ENCODE data around the gene ZHX3.

DNA sequence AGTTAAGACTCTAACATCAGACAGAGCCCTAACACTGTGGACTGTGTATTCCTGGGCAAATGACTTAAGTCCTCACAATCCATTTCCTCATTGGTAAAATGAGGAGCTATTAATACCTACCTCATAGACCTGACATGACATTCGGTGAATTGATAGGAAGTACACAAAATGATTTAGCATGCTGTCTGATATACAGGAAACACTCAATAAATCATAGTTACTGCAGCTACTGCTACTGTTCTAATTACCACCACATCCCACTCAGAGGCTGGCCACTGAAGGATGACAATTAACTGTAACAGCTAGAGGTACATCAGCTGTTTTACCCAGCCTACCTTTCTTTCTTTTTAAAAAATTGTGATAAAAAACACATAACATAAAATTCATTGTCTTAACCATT, 92.4 kb downstream of the ZHX3 start:
- TF ChIP-seq EP300 (IDR thresholded peaks at IDR 0.05): no peak
- TF ChIP-seq, protein P1, sequence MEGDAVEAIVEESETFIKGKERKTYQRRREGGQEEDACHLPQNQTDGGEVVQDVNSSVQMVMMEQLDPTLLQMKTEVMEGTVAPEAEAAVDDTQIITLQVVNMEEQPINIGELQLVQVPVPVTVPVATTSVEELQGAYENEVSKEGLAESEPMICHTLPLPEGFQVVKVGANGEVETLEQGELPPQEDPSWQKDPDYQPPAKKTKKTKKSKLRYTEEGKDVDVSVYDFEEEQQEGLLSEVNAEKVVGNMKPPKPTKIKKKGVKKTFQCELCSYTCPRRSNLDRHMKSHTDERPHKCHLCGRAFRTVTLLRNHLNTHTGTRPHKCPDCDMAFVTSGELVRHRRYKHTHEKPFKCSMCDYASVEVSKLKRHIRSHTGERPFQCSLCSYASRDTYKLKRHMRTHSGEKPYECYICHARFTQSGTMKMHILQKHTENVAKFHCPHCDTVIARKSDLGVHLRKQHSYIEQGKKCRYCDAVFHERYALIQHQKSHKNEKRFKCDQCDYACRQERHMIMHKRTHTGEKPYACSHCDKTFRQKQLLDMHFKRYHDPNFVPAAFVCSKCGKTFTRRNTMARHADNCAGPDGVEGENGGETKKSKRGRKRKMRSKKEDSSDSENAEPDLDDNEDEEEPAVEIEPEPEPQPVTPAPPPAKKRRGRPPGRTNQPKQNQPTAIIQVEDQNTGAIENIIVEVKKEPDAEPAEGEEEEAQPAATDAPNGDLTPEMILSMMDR (IDR thresholded peaks at IDR 0.05): no peak
- TF ChIP-seq POLR2AphosphoS5 (IDR thresholded peaks at IDR 0.05): no peak
- TF ChIP-seq POLR2A (IDR thresholded peaks at IDR 0.05): no peak

Measured in stomach (tissue), 4 donors.